Superior temporal gyrus (tissue), 1 donor: Measurements from ENCODE around the gene PNMA6E.

Source experiments
- DNase-seq: peaks from one replicate; pipeline ENCODE4 v3.0.0-alpha.2; 2016; ENCODE audit errors: extremely low spot score

PNMA6E gene

GRCh38 chrX:153349952-153350351 is 51.2 kb downstream of the PNMA6E start:
- DNase-seq = no peak

- DNase-seq = no peak
These were observed 52.7 kb downstream of the PNMA6E start for GRCh38 chrX:153348421-153348820.

- DNase-seq = no peak
These were observed 53.6 kb downstream of the PNMA6E start for GRCh38 chrX:153347530-153347929.
